ENCODE results near the gene IL2RA. TPM values are rescaled to one million over a fixed set of nuclear protein-coding genes. Genes with fewer than 3 reads are reported as not detected.
A peak's percentile ranks its signal among the peaks of the same experiment; 100 is the strongest.
"Not testable (repeated sequence)": the region's sequence is repeated elsewhere in the genome, so short reads cannot be mapped to it uniquely, and the experiment has no call there.

Gene IL2RA
- total RNA-seq = 100 to 1,000 TPM; 437 to 446 TPM

- Mint-ChIP-seq H3K27me3 (no peaks in the 10 kb centered on the region), H3K9me3 (peaks cover 6% of the 10 kb centered on the region), H3K4me1 (peaks cover 71% of the 10 kb centered on the region), H3K27ac (peak within 1 kb of the TSS; percentile 90), H3K36me3 (ENCODE audit: low read depth) (peaks cover 54% of the 10 kb centered on the region), H3K4me3 (peak within 1 kb of the TSS; percentile 90)
- ChIA-PET CTCF (interaction anchor here (0.5 to 5.8 kb wide), 9 partner anchors 9 to 1904 kb away, joined by 3 to 41 read pairs (median 4); no protein-coding TSS in a partner anchor), POLR2A (interaction anchor here (0.7 to 21.0 kb wide), 15 partner anchors 10 to 720 kb away, joined by 3 to 448 read pairs (median 5); partner anchors contain the start of gene IL15RA)
- DNase-seq = peak; percentile 77
Observed at GRCh38 chr10:6062101-6062771, at the start of gene IL2RA. Gene IL2RA (minus strand): TSS chr10:6062367. CDS start chr10:6062151, 216 bp downstream.

DNA sequence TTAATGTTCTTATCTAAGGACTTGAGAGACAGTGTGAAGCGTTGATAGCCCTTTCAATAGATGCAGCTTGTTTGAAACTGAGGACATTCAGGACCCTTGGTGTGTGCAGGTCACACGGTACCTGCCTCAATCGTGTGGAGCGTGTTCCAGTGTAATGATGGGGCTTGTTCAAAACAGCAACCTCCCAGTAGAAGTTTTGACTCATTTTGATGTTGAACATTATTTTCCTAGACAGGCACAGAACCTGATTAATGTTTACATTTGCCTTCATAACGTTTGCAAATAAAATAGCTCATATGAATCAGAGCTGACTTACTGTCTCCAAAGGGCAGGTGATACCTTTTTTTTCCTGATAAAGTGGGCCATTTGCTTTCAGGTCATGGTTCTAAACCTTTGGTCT, 48.0 kb upstream of the IL2RA start:
- Mint-ChIP-seq H3K4me1 (peaks cover 59% of the 10 kb centered on the region), H3K9me3 (no peaks in the 10 kb centered on the region), H3K27ac (no peak overlapping the region), H3K27me3 (no peaks in the 10 kb centered on the region), H3K36me3 (ENCODE audit: low read depth) (peaks cover 80% of the 10 kb centered on the region), H3K4me3 (no peak overlapping the region)
- CTCF ChIA-PET = interaction anchor here (1.0 to 6.6 kb wide), 9 partner anchors 25 to 296 kb away, joined by 3 to 48 read pairs (median 4); partner anchors contain the start of gene PFKFB3
- DNase-seq = no peak
- POLR2A ChIA-PET = interaction anchor here (1.5 kb wide), 1 partner anchor 292 kb away, joined by 4 read pairs; no protein-coding TSS in a partner anchor

DNA sequence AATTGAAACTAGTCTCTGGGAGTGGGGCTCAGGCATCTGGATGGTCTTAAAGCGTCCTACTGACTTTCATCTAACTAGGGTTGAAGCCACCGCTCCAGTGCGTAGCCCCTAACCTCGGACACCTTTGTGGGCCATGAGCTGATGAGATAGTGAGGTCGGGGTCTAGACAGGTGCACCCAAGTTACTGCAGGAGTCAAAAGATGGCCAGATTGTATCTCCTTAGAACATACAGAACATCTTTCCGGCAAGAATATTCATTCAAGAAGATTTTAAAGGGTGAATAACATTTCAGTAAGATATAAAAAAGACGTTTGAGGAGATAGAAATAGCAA, 47.2 kb upstream of the IL2RA start:
- H3K36me3 Mint-ChIP-seq (ENCODE audit: low read depth) = peaks cover 81% of the 10 kb centered on the region
- CTCF ChIA-PET = interaction anchor here (1.2 to 6.6 kb wide), 4 partner anchors 25 to 292 kb away, joined by 3 to 48 read pairs (median 10); partner anchors contain the start of gene PFKFB3
- POLR2A ChIA-PET = no interaction called here
- peaks cover 54% of the 10 kb centered on the region for H3K4me1 Mint-ChIP-seq
- H3K9me3 Mint-ChIP-seq = no peaks in the 10 kb centered on the region
- no peaks in the 10 kb centered on the region for H3K27me3 Mint-ChIP-seq
- peak overlapping the region; percentile 29 for H3K27ac Mint-ChIP-seq
- DNase-seq = no peak
- peak overlapping the region; percentile 25 for H3K4me3 Mint-ChIP-seq

DNA sequence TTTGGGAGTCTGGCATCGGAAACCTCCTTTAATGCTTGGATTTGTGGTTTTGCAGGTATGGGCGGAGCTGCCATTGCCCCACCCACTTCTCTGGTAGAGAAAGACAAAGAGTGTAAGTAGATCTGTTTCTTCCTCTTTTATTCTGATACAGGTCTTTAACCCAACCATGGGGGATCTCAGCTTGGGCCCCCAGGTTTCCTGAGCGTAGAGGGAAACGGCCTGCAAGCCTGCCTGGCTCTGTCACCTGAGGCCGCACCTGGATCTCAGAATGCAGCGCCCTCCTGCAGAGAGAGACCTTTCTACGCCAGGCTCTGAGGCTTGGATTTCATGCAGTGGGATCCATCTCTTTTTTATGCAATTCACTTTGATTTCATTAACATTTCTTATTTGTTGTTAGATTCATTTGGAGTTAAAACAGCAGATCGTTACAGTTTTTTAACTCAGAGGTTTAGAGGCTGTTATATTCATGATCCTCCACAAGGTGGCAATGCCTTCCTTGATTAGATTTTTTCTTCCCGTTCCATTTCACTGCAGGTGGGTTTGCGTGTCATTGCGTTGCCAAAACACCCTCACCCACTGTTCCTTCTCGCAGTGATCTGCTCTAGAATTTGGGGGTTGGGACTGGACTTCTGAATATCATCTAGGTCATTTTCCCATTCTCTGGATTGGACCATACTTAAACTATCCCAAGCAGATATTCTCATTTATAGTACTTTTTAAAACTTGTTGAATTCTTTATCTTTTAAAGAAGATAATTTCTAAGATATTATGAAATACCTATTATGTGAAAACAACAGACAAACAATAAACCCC, 46.7 kb upstream of the IL2RA start:
- POLR2A ChIA-PET = interaction anchor here (1.6 kb wide), 1 partner anchor 27 kb away, joined by 4 read pairs; no protein-coding TSS in a partner anchor
- peak; percentile 39 for DNase-seq
- H3K4me1 Mint-ChIP-seq = peaks cover 53% of the 10 kb centered on the region
- peaks cover 81% of the 10 kb centered on the region for H3K36me3 Mint-ChIP-seq (ENCODE audit: low read depth)
- peak overlapping the region; percentile 70 for H3K27ac Mint-ChIP-seq
- no peaks in the 10 kb centered on the region for H3K27me3 Mint-ChIP-seq
- CTCF ChIA-PET = interaction anchor here (0.8 to 6.6 kb wide), 5 partner anchors 26 to 293 kb away, joined by 3 to 48 read pairs (median 4); partner anchors contain the start of gene PFKFB3
- H3K4me3 Mint-ChIP-seq = no peak overlapping the region
- H3K9me3 Mint-ChIP-seq = no peaks in the 10 kb centered on the region

DNA sequence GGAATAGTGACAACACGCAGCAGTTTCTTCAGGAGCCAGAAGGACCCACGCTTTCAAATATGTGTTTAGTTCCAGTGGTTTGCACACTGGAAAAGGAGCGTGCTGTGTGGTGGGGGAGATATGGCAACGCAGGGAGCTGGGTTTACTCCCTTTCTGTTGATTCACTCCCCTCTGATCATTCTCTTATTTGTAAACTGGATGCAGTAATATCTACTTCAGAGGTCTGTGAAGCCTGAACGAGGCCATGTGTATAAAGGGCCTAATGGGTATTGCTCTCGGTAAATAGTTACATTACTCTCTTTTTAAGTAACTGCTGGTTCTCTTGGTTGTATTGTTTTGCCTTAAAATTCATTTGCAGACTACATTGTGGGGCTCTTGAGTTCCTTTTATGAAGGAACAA, 45.9 kb upstream of the IL2RA start:
- Mint-ChIP-seq H3K27ac (no peak overlapping the region), H3K36me3 (ENCODE audit: low read depth) (peaks cover 75% of the 10 kb centered on the region), H3K4me3 (no peak overlapping the region), H3K4me1 (peaks cover 47% of the 10 kb centered on the region), H3K27me3 (no peaks in the 10 kb centered on the region), H3K9me3 (no peaks in the 10 kb centered on the region)
- CTCF ChIA-PET = interaction anchor here (0.8 to 6.6 kb wide), 4 partner anchors 41 to 294 kb away, joined by 3 to 48 read pairs (median 4); partner anchors contain the start of gene PFKFB3
- POLR2A ChIA-PET = interaction anchor here (1.6 kb wide), 1 partner anchor 28 kb away, joined by 4 read pairs; no protein-coding TSS in a partner anchor
- DNase-seq = no peak

GRCh38 chr10:6107616-6108015, 45.4 kb upstream of the IL2RA start:
- ChIA-PET CTCF (interaction anchor here (0.8 to 6.6 kb wide), 5 partner anchors 12 to 298 kb away, joined by 3 to 48 read pairs (median 6); no protein-coding TSS in a partner anchor), POLR2A (interaction anchor here (1.6 to 1.9 kb wide), 2 partner anchors 18 to 29 kb away, joined by 4 to 5 read pairs; no protein-coding TSS in a partner anchor)
- not testable (repeated sequence) for H3K27me3 Mint-ChIP-seq, H3K9me3 Mint-ChIP-seq, DNase-seq, H3K27ac Mint-ChIP-seq, H3K4me3 Mint-ChIP-seq
- peaks cover 43% of the 10 kb centered on the region for H3K4me1 Mint-ChIP-seq
- H3K36me3 Mint-ChIP-seq (ENCODE audit: low read depth) = peaks cover 73% of the 10 kb centered on the region

GRCh38 chr10:6103591-6103990, 41.4 kb upstream of the IL2RA start:
- Mint-ChIP-seq H3K27me3 (no peaks in the 10 kb centered on the region), H3K9me3 (no peaks in the 10 kb centered on the region), H3K4me1 (peaks cover 24% of the 10 kb centered on the region), H3K27ac (no peak overlapping the region), H3K36me3 (ENCODE audit: low read depth) (peaks cover 66% of the 10 kb centered on the region), H3K4me3 (no peak overlapping the region)
- ChIA-PET CTCF (no interaction called here), POLR2A (no interaction called here)
- DNase-seq = no peak

DNA sequence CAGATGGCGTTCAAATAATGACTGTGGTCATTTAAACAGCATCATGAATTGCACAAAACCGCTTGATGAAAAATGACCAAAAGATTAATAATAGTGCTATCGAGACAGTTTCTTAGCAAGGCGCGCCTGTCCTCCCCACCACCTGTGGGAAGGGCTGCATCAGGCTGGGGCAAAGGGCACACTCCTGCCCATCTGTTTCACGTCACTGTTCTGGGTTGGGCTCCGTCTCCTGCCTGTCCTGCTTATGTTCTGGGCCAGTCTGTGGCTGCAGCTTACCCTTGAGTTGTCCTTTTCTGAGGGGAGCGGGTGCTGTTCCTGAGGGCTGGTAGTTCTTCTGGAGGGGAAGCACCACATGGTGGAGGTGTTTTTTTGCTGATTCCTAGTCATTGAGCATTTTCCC, 40.0 kb upstream of the IL2RA start:
- Mint-ChIP-seq H3K4me3 (no peak overlapping the region), H3K27ac (no peak overlapping the region), H3K36me3 (ENCODE audit: low read depth) (peaks cover 71% of the 10 kb centered on the region), H3K27me3 (no peaks in the 10 kb centered on the region), H3K4me1 (peaks cover 26% of the 10 kb centered on the region), H3K9me3 (no peaks in the 10 kb centered on the region)
- CTCF ChIA-PET = no interaction called here
- no peak for DNase-seq
- POLR2A ChIA-PET = no interaction called here

- POLR2A ChIA-PET = no interaction called here
- Mint-ChIP-seq H3K9me3 (no peaks in the 10 kb centered on the region), H3K4me3 (no peak overlapping the region), H3K36me3 (ENCODE audit: low read depth) (peaks cover 67% of the 10 kb centered on the region), H3K4me1 (peaks cover 30% of the 10 kb centered on the region), H3K27me3 (no peaks in the 10 kb centered on the region), H3K27ac (no peak overlapping the region)
- CTCF ChIA-PET = interaction anchor here (0.9 to 1.5 kb wide), 4 partner anchors 15 to 301 kb away, joined by 3 to 4 read pairs (median 4); partner anchors contain the start of gene PFKFB3
- DNase-seq = no peak
Observed at GRCh38 chr10:6101181-6101580, 39.0 kb upstream of the IL2RA start.

DNA sequence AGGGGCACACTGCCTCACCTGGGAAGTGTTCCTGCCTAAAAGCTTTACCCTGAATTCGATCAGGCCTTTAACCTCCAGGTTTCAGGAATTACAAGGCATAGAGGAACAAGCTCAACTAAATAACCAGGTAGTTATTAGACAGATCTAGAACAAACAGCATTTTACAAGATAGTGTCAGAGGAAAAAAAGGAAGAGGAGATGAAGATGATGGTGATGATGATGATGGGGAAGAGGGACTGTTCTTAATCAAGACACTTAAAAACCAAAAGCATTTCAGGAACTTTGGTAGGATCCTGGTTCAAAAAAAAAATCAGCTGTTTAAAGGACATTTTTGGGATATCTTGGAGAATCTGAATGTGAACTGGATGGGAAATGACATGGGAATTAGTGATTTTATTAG, 38.2 kb upstream of the IL2RA start:
- DNase-seq = no peak
- Mint-ChIP-seq H3K27me3 (no peaks in the 10 kb centered on the region), H3K9me3 (no peaks in the 10 kb centered on the region), H3K27ac (no peak overlapping the region), H3K36me3 (ENCODE audit: low read depth) (peaks cover 63% of the 10 kb centered on the region), H3K4me3 (no peak overlapping the region), H3K4me1 (peaks cover 38% of the 10 kb centered on the region)
- CTCF ChIA-PET = interaction anchor here (0.9 to 1.5 kb wide), 4 partner anchors 14 to 302 kb away, joined by 3 to 4 read pairs (median 4); partner anchors contain the start of gene PFKFB3
- POLR2A ChIA-PET = interaction anchor here (0.8 to 1.5 kb wide), 2 partner anchors 10 to 200 kb away, joined by 3 to 7 read pairs; no protein-coding TSS in a partner anchor

DNA sequence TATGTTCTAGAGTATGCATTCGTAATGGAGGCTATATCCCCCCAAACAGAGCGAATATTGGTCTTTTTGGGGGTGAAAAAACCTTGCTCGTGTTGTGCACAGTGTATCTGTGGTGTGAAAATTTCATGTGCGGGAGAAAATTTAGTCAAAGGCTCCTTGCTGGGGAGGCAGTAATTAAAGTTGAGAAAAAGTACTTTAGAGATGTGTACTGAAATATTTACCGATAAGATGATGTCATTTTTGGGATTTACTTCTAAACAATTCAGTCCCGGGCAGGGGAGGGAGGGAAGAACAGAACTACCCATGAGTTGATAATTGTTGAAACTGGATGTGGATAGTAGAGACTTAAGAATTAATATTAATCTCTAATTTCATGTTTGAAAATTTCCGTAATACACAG, 36.0 kb upstream of the IL2RA start:
- Mint-ChIP-seq H3K27ac (no peak overlapping the region), H3K4me1 (peaks cover 49% of the 10 kb centered on the region), H3K4me3 (no peak overlapping the region), H3K27me3 (no peaks in the 10 kb centered on the region), H3K36me3 (ENCODE audit: low read depth) (peaks cover 58% of the 10 kb centered on the region), H3K9me3 (no peaks in the 10 kb centered on the region)
- POLR2A ChIA-PET = no interaction called here
- CTCF ChIA-PET = no interaction called here
- DNase-seq = no peak

- peaks cover 54% of the 10 kb centered on the region for H3K4me1 Mint-ChIP-seq
Observed at GRCh38 chr10:6097063-6097462, 34.9 kb upstream of the IL2RA start.

More at GRCh38 chr10:6097063-6097462, 34.9 kb upstream of the IL2RA start:
- Mint-ChIP-seq H3K27me3 (no peaks in the 10 kb centered on the region), H3K36me3 (ENCODE audit: low read depth) (peaks cover 57% of the 10 kb centered on the region), H3K9me3 (no peaks in the 10 kb centered on the region), H3K4me3 (no peak overlapping the region), H3K27ac (peak overlapping the region; percentile 33)
- CTCF ChIA-PET = interaction anchor here (0.9 to 1.4 kb wide), 2 partner anchors 10 to 305 kb away, joined by 5 to 7 read pairs; no protein-coding TSS in a partner anchor
- no peak for DNase-seq
- POLR2A ChIA-PET = no interaction called here
